Cardiac muscle cell (in vitro differentiated cells and primary cell): ENCODE measurements around the gene KCNAB2. TPM values are rescaled to one million over a fixed set of nuclear protein-coding genes. Genes with fewer than 3 reads are reported as not detected.

Experiments used
- DNase-seq, 2 donors: peaks; one replicate each; pipeline versions ENCODE4 v3.0.0 to v3.0.0-alpha.2; 2010 to 2017; ENCODE audit warnings: low read depth in 1 of 2, low spot score in 1 of 2
- H3K27ac ChIP-seq: fragments of 200-600 bp; sonication (generic); 2 replicates; pipeline ENCODE4 v1.5.1; 2016
- H3K27me3 ChIP-seq: fragments of 200-600 bp; sonication (generic); 2 replicates; pipeline ENCODE4 v1.6.0; 2016; ENCODE audit warnings: control low read depth
- H3K36me3 ChIP-seq: fragments of 200-600 bp; sonication (generic); 2 replicates; pipeline ENCODE4 v1.5.1; 2016; ENCODE audit warnings: control low read depth
- H3K4me1 ChIP-seq: fragments of 200-600 bp; sonication (generic); 2 replicates; pipeline ENCODE4 v1.8.1; 2017; ENCODE audit warnings: low read depth, mild to moderate bottlenecking, mixed run types
- H3K4me3 ChIP-seq: fragments of 200-600 bp; sonication (generic); 2 replicates; pipeline ENCODE4 v1.5.1; 2016; ENCODE audit warnings: mild to moderate bottlenecking
- H3K9me3 ChIP-seq: fragments of 200-600 bp; sonication (generic); 2 replicates; pipeline ENCODE4 v1.5.1; 2017; ENCODE audit warnings: low read depth, mild to moderate bottlenecking, control low read depth
- polyA plus RNA-seq: library from polyadenylated mRNA; unstranded; fragments of >200 nt; fragmentation: Nextera tagmentation; extraction: Ambion mirVana; gene quantifications from 2 replicates; pipeline ENCODE4 v1.2.1, GENCODE V29; 2016
- total RNA-seq: library from RNA; depleted of rRNA; stranded (reverse); fragments of >200 nt; gene quantifications from 2 replicates; pipeline ENCODE4 v1.2.3, GENCODE V29; 2016
- TF ChIP-seq, protein P1 (sequence below): IDR thresholded peaks from 2 replicates; pipeline ENCODE4 v1.5.1; 2012; ENCODE audit warnings: low read depth, mild to moderate bottlenecking, low read length

The KCNAB2 gene
- total and polyA plus RNA-seq, 2 experiments from 2014 or later: 5.5 to 10.8 TPM

DNA sequence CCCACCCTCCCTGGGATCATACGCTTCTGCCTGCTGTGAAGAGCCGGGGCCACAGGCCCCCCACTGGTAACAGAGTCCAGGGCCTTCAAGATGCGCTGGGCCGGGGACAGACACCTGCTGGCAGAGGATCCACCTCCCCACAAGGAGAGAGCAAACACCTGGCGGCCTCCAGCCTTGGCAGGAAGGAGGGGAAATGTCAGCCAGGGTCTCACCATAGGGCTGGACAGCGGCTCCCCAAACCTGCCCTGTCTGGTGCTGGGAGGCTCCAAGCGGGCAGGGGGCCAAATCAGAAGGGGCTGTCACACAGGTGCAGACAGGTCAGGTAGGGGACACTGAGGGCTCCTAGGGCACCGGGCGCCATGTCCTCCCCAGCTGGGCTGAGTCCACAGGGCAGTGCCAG lies 58.9 kb downstream of the KCNAB2 start:
- no peaks in the 10 kb centered on the region for H3K36me3 ChIP-seq
- TF ChIP-seq, protein P1, sequence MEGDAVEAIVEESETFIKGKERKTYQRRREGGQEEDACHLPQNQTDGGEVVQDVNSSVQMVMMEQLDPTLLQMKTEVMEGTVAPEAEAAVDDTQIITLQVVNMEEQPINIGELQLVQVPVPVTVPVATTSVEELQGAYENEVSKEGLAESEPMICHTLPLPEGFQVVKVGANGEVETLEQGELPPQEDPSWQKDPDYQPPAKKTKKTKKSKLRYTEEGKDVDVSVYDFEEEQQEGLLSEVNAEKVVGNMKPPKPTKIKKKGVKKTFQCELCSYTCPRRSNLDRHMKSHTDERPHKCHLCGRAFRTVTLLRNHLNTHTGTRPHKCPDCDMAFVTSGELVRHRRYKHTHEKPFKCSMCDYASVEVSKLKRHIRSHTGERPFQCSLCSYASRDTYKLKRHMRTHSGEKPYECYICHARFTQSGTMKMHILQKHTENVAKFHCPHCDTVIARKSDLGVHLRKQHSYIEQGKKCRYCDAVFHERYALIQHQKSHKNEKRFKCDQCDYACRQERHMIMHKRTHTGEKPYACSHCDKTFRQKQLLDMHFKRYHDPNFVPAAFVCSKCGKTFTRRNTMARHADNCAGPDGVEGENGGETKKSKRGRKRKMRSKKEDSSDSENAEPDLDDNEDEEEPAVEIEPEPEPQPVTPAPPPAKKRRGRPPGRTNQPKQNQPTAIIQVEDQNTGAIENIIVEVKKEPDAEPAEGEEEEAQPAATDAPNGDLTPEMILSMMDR: no peak
- H3K9me3 ChIP-seq: no peaks in the 10 kb centered on the region
- DNase-seq: no peak
- H3K27ac ChIP-seq: no peak overlapping the region
- no peaks in the 10 kb centered on the region for H3K4me1 ChIP-seq
- no peaks in the 10 kb centered on the region for H3K27me3 ChIP-seq
- H3K4me3 ChIP-seq: no peak overlapping the region

DNA sequence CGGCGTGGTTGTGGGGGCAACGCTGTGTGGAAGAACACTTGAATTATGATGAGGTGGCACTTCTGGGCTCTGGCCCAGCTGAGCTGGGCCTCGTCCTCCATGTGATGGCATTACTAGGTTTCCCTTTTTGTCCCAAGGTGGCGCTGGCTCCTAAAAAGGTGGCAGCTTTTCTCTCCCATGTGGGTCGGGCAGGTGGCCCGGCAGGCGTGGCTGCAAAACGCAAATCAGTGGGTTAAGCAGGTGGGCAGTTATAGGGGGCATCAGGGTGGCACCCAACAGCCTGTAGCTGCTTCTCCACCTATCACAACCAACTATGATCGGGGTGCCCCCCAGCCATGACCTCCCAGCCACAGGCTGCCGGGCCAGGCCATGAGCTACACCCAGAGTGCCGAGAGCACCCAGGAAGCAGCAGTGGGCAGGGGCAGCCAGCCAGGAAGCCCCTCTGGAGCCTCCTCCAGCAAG lies 59.6 kb downstream of the KCNAB2 start:
- DNase-seq: no peak
- TF ChIP-seq, protein P1: no peak
- Histone ChIP-seq H3K9me3 (no peaks in the 10 kb centered on the region), H3K4me1 (no peaks in the 10 kb centered on the region), H3K36me3 (no peaks in the 10 kb centered on the region), H3K27ac (no peak overlapping the region), H3K4me3 (no peak overlapping the region), H3K27me3 (no peaks in the 10 kb centered on the region)

DNA sequence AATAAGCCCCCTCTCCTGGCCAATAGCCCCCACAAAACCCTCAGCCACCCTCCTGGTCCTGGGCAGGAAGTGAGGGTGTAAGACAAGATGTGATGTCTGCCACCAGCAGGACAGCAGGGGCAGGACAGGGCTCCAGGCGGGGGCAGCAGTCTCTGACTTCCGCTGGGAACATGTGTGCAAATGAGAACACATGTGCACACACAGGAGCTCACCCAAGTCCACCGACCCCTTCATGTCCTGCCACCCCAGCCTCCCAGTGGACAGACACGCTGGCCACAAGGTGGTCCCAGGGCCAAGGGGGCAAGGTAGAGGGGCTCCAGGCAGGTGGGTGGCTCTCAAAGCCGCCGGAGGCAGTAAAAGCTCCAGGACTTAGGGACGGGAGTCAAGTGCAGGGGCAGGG lies 60.1 kb downstream of the KCNAB2 start:
- H3K4me1 ChIP-seq: no peaks in the 10 kb centered on the region
- no peak for DNase-seq
- H3K27me3 ChIP-seq: no peaks in the 10 kb centered on the region
- TF ChIP-seq, protein P1: no peak
- no peaks in the 10 kb centered on the region for H3K36me3 ChIP-seq
- no peaks in the 10 kb centered on the region for H3K9me3 ChIP-seq
- H3K27ac ChIP-seq: no peak overlapping the region
- H3K4me3 ChIP-seq: no peak overlapping the region

DNA sequence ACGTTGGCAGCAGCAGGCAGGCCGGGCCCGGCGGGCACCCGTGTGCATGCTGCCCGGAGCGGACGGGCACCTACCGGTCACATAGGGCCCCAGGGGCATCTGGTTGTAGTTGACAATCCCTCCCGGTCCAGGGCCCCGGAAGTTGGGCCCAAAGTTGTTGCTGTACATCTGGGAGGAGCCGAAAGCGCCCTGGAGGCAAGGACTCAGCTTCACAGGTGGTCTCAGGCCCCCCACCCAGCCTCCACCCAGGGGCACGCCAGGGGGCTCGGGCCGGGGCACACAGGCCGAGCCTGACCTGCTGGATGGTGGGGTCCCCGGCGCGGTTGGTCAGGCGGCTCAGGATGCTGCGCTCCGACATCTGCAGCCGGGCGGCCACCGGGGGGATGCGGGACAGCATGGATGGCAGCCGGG lies 60.6 kb downstream of the KCNAB2 start:
- Histone ChIP-seq H3K36me3 (no peaks in the 10 kb centered on the region), H3K4me3 (no peak overlapping the region), H3K4me1 (no peaks in the 10 kb centered on the region), H3K27ac (no peak overlapping the region), H3K27me3 (no peaks in the 10 kb centered on the region), H3K9me3 (no peaks in the 10 kb centered on the region)
- DNase-seq: no peak
- TF ChIP-seq, protein P1: no peak

DNA sequence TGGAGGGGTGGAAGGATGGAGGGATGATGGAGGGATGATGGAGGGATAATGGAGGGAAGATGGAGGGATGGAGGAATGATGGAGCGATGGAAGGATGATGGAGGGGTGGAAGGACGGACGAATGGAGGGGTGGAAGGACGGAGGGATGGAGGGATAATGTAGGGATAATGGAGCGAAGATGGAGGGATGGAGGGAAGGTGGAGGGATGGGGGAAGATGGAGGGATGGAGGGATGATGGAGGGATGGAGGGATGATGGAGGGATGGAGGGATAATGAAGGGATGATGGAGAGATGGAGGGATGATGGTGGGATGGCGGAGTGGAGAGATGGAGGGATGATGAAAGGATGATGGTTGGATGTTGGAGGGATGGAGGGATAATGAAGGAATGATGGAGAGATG lies 61.3 kb downstream of the KCNAB2 start:
- no peak overlapping the region for H3K27ac ChIP-seq
- H3K27me3 ChIP-seq: peaks cover 5% of the 10 kb centered on the region
- TF ChIP-seq, protein P1: no peak
- H3K4me1 ChIP-seq: no peaks in the 10 kb centered on the region
- no peak overlapping the region for H3K4me3 ChIP-seq
- no peaks in the 10 kb centered on the region for H3K9me3 ChIP-seq
- no peaks in the 10 kb centered on the region for H3K36me3 ChIP-seq
- DNase-seq: no peak
